Endodermal cell (in vitro differentiated cells): ENCODE results near the gene NUDT13. TPM values are rescaled to one million over a fixed set of nuclear protein-coding genes. Genes with fewer than 3 reads are reported as not detected.
A peak's percentile ranks its signal among the peaks of the same experiment; 100 is the strongest.

Source experiments
- DNase-seq: peaks from one replicate; pipeline ENCODE4 v3.0.0-alpha.2; 2017
- H3K27ac ChIP-seq: 2 replicates; pipeline ENCODE4 v1.5.1; 2013; ENCODE audit warnings: mild to moderate bottlenecking, low read depth, low read length, moderate library complexity
- H3K27me3 ChIP-seq: 2 replicates; pipeline ENCODE4 v1.6.1; 2013; ENCODE audit warnings: mild to moderate bottlenecking, low read length, moderate library complexity; ENCODE audit not compliant: insufficient read depth, control insufficient read depth, poor library complexity, severe bottlenecking
- H3K36me3 ChIP-seq: 2 replicates; pipeline ENCODE4 v1.7.0; 2013; ENCODE audit warnings: mild to moderate bottlenecking, low read length, moderate library complexity; ENCODE audit not compliant: control insufficient read depth, insufficient read depth
- H3K4me1 ChIP-seq: one replicate; pipeline ENCODE4 v1.7.0; 2013; ENCODE audit warnings: low read length; ENCODE audit not compliant: control insufficient read depth, insufficient read depth
- H3K4me3 ChIP-seq: 2 replicates; pipeline ENCODE4 v1.5.1; 2013; ENCODE audit warnings: mild to moderate bottlenecking, low read length, moderate library complexity
- H3K9ac ChIP-seq: 2 replicates; pipeline ENCODE4 v1.6.1; 2013; ENCODE audit warnings: mild to moderate bottlenecking, low read length, moderate library complexity; ENCODE audit not compliant: poor library complexity, severe bottlenecking; ENCODE audit errors: extremely low read depth
- H3K9me3 ChIP-seq: 2 replicates; pipeline ENCODE4 v1.6.1; 2013; ENCODE audit warnings: mild to moderate bottlenecking, low read length, moderate library complexity; ENCODE audit not compliant: control insufficient read depth
- H3K27ac Mint-ChIP-seq: 2 replicates; pipeline ENCODE4 v1.8.0; 2020; ENCODE audit warnings: mixed read lengths
- H3K27me3 Mint-ChIP-seq: 2 replicates; pipeline ENCODE4 v1.8.0; 2021; ENCODE audit warnings: mild to moderate bottlenecking, mixed read lengths; ENCODE audit not compliant: insufficient read depth
- H3K36me3 Mint-ChIP-seq: 2 replicates; pipeline ENCODE4 v1.8.0; 2020; ENCODE audit warnings: low read depth, mixed read lengths
- H3K4me1 Mint-ChIP-seq: 2 replicates; pipeline ENCODE4 v1.8.0; 2020; ENCODE audit warnings: mixed read lengths
- H3K4me3 Mint-ChIP-seq: 2 replicates; pipeline ENCODE4 v1.8.0; 2020; ENCODE audit warnings: mild to moderate bottlenecking, moderate library complexity, mixed read lengths
- H3K9me3 Mint-ChIP-seq: 2 replicates; pipeline ENCODE4 v1.8.0; 2020; ENCODE audit warnings: mild to moderate bottlenecking, mixed read lengths
- CTCF ChIP-seq: fragments of 200-600 bp; sonication (generic); conservative IDR thresholded peaks from 2 replicates; pipeline ENCODE4 v1.5.0; 2021; ENCODE audit warnings: antibody characterized with exemption, mild to moderate bottlenecking
- WGBS, 2 experiments: methylation state at CpG; one replicate each; pipeline versions ENCODE4 v1.1.5 to v1.1.7; 2013; ENCODE audit warnings: missing lambda C conversion rate in 2 of 2, mixed read lengths in 1 of 2; ENCODE audit not compliant: insufficient coverage in 1 of 2, insufficient read length in 1 of 2; 5-methylcytosine and 5-hydroxymethylcytosine counted together
- total RNA-seq, 2 donors: library from RNA; stranded (reverse); fragmentation: NEBNext Ultra II Directional in 1 of 2; extraction: Animal tissue kit (Norgen Biotek cat#: 25700) in 1 of 2; gene quantifications; 2 replicates in 1 of 2; 3 replicates in 1 of 2; pipeline ENCODE4 v1.2.1, GENCODE V29; 2021

NUDT13 gene
- total RNA-seq, 2 donors from 2014 or later = 3.3 to 3.9 TPM

GRCh38 chr10:73152009-73152408 is 41.8 kb downstream of the NUDT13 start:
- peaks cover 70% of the 10 kb centered on the region for H3K36me3 Mint-ChIP-seq
- 93 to 100% methylated on average over 3 of the region's 3 CpGs for WGBS, 2 experiments
- Histone ChIP-seq H3K9me3 (no peaks in the 10 kb centered on the region), H3K4me3 (no peak overlapping the region), H3K9ac (no peak overlapping the region), H3K27me3 (no peaks in the 10 kb centered on the region), H3K36me3 (peaks cover 71% of the 10 kb centered on the region), H3K27ac (no peak overlapping the region), H3K4me1 (no peaks in the 10 kb centered on the region)
- H3K27ac Mint-ChIP-seq = no peak overlapping the region
- H3K4me3 Mint-ChIP-seq = no peak overlapping the region
- no peak for TF ChIP-seq CTCF
- no peak for DNase-seq
- H3K4me1 Mint-ChIP-seq = no peaks in the 10 kb centered on the region
- no peaks in the 10 kb centered on the region for H3K27me3 Mint-ChIP-seq
- H3K9me3 Mint-ChIP-seq = peaks cover 9% of the 10 kb centered on the region

- peaks cover 57% of the 10 kb centered on the region for H3K36me3 Mint-ChIP-seq
- no peaks in the 10 kb centered on the region for H3K27me3 Mint-ChIP-seq
- H3K4me1 Mint-ChIP-seq = no peaks in the 10 kb centered on the region
Observed at GRCh38 chr10:73156054-73156453, 45.8 kb downstream of the NUDT13 start.

GRCh38 chr10:73159038-73159648 is 48.9 kb downstream of the NUDT13 start:
- H3K4me1 ChIP-seq = no peaks in the 10 kb centered on the region
- 10 to 16% methylated on average over 2 to 5 of the region's 5 CpGs for WGBS, 2 experiments
- Mint-ChIP-seq H3K27ac (no peak overlapping the region), H3K36me3 (peaks cover 50% of the 10 kb centered on the region), H3K27me3 (no peaks in the 10 kb centered on the region), H3K9me3 (no peaks in the 10 kb centered on the region), H3K4me1 (no peaks in the 10 kb centered on the region), H3K4me3 (no peak overlapping the region)
- H3K9me3 ChIP-seq = peaks cover 9% of the 10 kb centered on the region
- no peak overlapping the region for H3K27ac ChIP-seq
- H3K36me3 ChIP-seq = peaks cover 60% of the 10 kb centered on the region
- H3K9ac ChIP-seq = no peak overlapping the region
- no peak overlapping the region for H3K4me3 ChIP-seq
- DNase-seq = peak; percentile 73
- no peaks in the 10 kb centered on the region for H3K27me3 ChIP-seq
- TF ChIP-seq CTCF = peak; percentile 95

More at GRCh38 chr10:73156054-73156453, 45.8 kb downstream of the NUDT13 start:
- 97 to 100% methylated on average over 3 of the region's 3 CpGs for WGBS, 2 experiments
- Histone ChIP-seq H3K4me3 (no peak overlapping the region), H3K9me3 (no peaks in the 10 kb centered on the region), H3K27ac (no peak overlapping the region), H3K9ac (no peak overlapping the region), H3K27me3 (no peaks in the 10 kb centered on the region), H3K36me3 (peaks cover 59% of the 10 kb centered on the region), H3K4me1 (no peaks in the 10 kb centered on the region)
- TF ChIP-seq CTCF = no peak
- Mint-ChIP-seq H3K4me3 (no peak overlapping the region), H3K27ac (no peak overlapping the region), H3K9me3 (peaks cover 6% of the 10 kb centered on the region)
- DNase-seq = no peak
